UCSD-AML1 (cell line): ENCODE data around the gene GJD2.

Experiments
- DNase-seq: peaks from one replicate; lab custom pipeline; 2025; ENCODE audit not compliant: unreplicated experiment; lab: John Stamatoyannopoulos, UW

Gene GJD2

DNA sequence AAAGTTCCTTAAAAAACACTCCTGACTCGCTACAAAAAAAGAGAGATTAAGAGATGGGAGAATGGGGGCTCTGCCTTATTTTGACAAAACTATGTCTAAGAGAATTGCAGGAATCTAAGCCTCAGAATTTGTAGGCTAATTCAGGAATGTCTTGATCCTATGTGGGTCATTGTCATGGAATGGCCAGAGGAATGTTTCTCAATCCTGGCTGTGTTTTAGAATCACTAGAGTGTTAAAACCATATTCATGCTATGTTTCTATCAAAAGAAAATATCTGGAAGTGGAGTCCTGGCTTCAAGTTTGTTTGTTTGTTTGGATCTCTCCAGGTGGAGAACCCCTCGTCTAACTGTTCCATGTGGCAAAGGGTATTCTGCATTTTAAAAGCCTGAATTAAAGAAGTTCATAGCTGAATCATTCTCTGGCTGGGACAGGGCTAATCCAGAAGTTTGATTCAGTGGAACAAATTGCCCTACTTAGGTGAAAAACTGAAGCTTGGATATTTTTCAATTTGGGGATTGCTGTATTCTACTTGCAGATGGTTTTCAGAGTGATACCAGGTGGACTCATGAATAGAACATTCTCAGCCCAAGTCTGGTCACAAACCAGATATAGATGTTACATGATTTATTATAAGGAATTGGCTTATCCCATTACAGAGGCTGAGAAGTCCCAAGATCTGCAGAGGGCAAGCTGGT is 28.2 kb downstream of the GJD2 start:
- DNase-seq: no peak

DNA sequence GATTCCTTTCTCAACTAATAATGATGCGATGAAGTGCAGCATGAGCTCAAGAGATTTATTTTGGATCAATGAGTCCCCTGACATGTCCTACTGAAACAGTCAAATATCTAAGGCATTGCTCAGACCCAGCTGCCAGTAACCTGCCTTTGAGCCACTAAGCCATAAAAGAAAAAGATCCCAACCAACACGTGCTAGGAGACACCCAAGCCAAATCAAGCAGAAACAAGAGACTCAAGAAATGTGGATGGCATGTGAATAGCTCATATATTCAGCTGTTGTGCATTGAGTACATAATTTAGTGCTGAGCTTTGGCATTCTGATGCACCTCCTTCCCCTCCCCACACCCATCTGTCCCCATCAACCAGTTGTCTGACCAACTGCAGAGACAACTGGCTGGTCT is 29.2 kb downstream of the GJD2 start:
- no peak for DNase-seq

DNA sequence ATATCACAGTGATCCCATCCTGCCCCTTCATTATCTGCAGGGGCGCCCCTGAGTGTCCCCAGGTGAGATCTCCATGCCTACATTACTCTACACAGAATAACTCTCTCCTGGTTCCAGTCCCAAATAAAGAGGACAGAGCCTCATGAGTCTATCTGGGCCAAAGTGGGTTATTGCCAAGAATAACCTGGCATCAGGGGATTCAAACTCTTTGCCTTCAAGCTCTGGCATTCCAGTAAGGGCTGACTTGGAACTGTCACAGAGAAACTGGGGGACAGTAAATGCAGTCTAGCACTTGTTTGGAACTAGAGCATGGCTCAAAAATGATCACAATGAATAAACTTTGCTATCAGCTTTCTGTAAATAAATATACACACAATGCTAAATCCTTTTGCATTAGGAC is 30.3 kb downstream of the GJD2 start:
- no peak for DNase-seq

GRCh38 chr15:34722439-34722836 is 32.4 kb downstream of the GJD2 start:
- no peak for DNase-seq

- DNase-seq: no peak
These were observed 32.9 kb downstream of the GJD2 start for GRCh38 chr15:34721802-34722438.

- no peak for DNase-seq
These were observed 33.5 kb downstream of the GJD2 start for GRCh38 chr15:34721157-34721801.

- DNase-seq: no peak
These were observed 35.1 kb downstream of the GJD2 start for GRCh38 chr15:34719695-34720094.

- DNase-seq: no peak
These were observed 35.8 kb downstream of the GJD2 start for GRCh38 chr15:34718681-34719665.

- DNase-seq: no peak
These were observed 37.1 kb downstream of the GJD2 start for GRCh38 chr15:34717729-34718128.

DNA sequence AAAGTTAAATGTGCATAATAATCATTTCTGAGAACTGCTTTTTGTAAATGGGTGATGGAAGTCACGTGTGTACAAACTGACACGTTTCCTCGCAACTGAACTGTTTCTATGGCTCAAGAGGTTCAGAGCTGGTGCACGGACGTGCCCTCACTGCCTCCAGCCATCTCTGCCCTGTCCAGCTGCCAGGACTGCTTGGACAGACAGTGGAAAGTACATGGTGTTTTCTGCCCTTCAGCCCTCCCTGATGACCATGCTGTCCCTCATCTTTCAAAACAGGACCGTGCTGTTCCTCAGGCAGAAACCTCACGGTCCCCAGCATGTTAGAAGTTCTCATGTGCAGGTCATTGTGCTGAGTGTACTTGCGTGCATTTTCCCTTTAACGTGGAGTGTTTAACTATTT is 38.7 kb downstream of the GJD2 start:
- DNase-seq: no peak

DNA sequence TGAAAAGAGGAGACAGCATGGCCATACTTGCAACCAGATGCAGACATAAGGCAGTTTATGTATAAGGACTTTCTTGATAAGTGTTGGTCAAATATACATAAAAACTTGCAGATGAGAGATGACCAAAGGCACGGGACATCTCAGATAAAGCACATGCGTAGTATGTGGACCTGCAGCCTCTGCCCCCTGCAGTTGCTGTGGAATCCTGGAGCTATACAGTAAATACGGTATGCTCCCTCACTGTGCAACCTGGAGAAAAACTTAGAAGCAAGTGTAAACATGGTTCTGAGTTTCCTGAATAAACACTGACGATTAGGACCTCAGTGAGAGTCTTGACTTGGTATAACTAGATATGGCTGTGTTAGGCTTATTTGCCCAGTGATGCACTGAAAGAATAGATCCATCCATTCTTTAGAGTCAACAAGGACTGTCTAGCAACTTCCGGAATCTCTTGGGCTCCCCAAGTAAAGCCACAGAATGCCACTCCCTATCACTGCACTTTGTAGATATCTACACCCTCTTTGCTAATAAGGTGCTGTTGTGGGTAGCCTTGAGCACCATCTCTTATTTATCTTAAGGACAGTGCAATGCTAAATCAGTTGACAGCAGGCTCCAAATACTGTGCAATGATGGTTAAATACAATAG is 40.2 kb downstream of the GJD2 start:
- DNase-seq: no peak

GRCh38 chr15:34713635-34714034 is 41.2 kb downstream of the GJD2 start:
- no peak for DNase-seq

DNA sequence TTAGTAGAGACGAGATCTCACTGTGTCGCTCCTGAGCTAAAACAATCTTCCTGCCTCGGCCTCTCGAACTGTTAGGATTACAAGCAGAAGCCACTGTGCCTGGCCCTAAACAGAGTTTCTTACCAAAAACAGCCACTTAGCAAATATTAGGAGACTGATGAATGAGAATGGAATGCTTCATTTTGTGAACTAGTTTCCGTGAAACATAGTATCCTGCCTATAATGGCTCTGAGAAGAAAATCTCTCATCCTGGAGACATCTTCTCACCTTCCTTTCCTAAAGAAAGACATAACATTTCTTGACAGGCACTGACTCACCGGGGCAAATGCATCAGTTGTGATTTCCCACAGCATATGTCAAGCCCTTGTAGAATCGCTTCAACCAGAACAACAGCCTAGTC is 44.9 kb downstream of the GJD2 start:
- DNase-seq: no peak

DNA sequence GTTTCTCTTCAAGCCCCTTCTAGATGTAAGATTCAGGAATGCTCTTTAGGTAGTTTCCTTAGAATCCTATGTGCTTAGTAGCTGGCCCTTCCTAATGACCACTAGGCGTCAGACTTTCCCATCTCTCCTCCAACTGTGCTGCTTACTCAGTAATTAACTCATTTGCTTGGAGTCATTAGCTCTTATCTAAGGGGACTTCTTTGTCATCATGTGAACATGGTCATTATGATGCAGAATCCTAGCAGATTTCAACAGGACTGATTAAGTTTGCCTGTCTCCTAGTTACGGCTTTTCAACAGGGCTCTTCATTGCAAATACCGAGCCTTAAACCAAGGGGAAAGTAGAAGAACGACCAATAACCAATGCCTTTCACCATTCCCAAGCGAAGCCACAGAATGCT is 46.4 kb downstream of the GJD2 start:
- no peak for DNase-seq

- no peak for DNase-seq
These were observed 53.3 kb downstream of the GJD2 start for GRCh38 chr15:34701536-34701935.
